ENCODE results near the gene FBN2.

GRCh38 chr5:128487041-128487440 lies 51.0 kb downstream of the FBN2 start:
- TF ChIP-seq CTCF (IDR thresholded peaks at IDR 0.05; ENCODE audit: borderline replicate concordance, extremely low read depth, low read length, poor library complexity, severe bottlenecking): no peak
- no peak for TF ChIP-seq EZH2 (IDR thresholded peaks at IDR 0.05; ENCODE audit: borderline replicate concordance, low read depth, low read length, severe bottlenecking)

All from DND-41 (cell line).